Measurements from ENCODE around the gene IL2.
A peak's percentile ranks its signal among the peaks of the same experiment; 100 is the strongest.

The IL2 gene

DNA sequence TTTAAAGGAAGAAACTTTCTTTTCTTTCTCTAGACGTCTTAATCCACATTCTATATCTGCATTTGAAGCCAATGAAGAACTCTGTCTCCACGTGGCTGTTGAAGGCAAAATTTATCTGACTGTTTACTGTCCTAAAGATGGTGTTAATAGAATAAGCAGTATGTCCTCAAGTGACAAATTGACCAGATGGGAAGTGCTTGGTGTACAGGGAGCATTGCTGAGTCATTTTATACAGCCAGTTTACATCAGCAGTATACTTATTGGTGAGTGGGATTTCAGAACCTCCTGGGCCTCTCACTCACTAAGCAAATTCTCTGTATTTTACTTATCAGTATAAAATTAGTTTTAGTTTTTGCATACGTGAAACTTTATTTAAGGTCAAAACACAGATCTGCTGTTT is 44.0 kb downstream of the IL2 start:
- no peak for TF ChIP-seq CTCF (IDR thresholded peaks at IDR 0.05; ENCODE audit: extremely low read depth, insufficient read depth, missing control alignments)
- in situ Hi-C loops (cut with MboI; ENCODE audit: low pct_unique_long_range_greater_than_20kb, low sequenced_read_pairs, unreplicated experiment) = no loop called here
- DNase-seq (ENCODE audit: low spot score) = peak; percentile 10

- TF ChIP-seq CTCF (IDR thresholded peaks at IDR 0.05; ENCODE audit: extremely low read depth, insufficient read depth, missing control alignments) = no peak
- no peak for DNase-seq (ENCODE audit: low spot score)
- in situ Hi-C loops (cut with MboI; ENCODE audit: low pct_unique_long_range_greater_than_20kb, low sequenced_read_pairs, unreplicated experiment) = no loop called here
Observed at GRCh38 chr4:122403861-122404260, 52.7 kb downstream of the IL2 start.

Measured in GM13977 (cell line).